Activated CD4-positive, alpha-beta T cell treated with anti-CD3 and anti-CD28 coated beads, Interleukin-2, amount 50 U/mL, for 16 hours (primary cell): Measurements from ENCODE around the gene LAMA3.
"Not testable (repeated sequence)": the region's sequence is repeated elsewhere in the genome, so short reads cannot be mapped to it uniquely, and the experiment has no call there.

Experiments
- DNase-seq: peaks from one replicate; pipeline ENCODE4 v3.0.0-alpha.2; 2020

LAMA3 gene

GRCh38 chr18:23704806-23705205 lies 15.6 kb downstream of the LAMA3 start:
- no peak for DNase-seq

GRCh38 chr18:23706971-23707640 lies 17.9 kb downstream of the LAMA3 start:
- no peak for DNase-seq

- no peak for DNase-seq
Observed at GRCh38 chr18:23710068-23710527, 20.8 kb downstream of the LAMA3 start.

- no peak for DNase-seq
Observed at GRCh38 chr18:23710946-23711345, 21.7 kb downstream of the LAMA3 start.

- DNase-seq: no peak
Observed at GRCh38 chr18:23711426-23711825, 22.2 kb downstream of the LAMA3 start.

GRCh38 chr18:23712445-23712844 lies 23.2 kb downstream of the LAMA3 start:
- DNase-seq: peak; percentile 25

- no peak for DNase-seq
Observed at GRCh38 chr18:23714576-23714975, 25.3 kb downstream of the LAMA3 start.

- not testable (repeated sequence) for DNase-seq
Observed at GRCh38 chr18:23716079-23716478, 26.8 kb downstream of the LAMA3 start.

- no peak for DNase-seq
Observed at GRCh38 chr18:23716516-23716915, 27.3 kb downstream of the LAMA3 start.

- no peak for DNase-seq
Observed at GRCh38 chr18:23716966-23717365, 27.7 kb downstream of the LAMA3 start.

GRCh38 chr18:23718243-23718720 lies 29.0 kb downstream of the LAMA3 start:
- DNase-seq: no peak

GRCh38 chr18:23718731-23719130 lies 29.5 kb downstream of the LAMA3 start:
- DNase-seq: no peak

- no peak for DNase-seq
Observed at GRCh38 chr18:23719634-23720201, 30.5 kb downstream of the LAMA3 start.

GRCh38 chr18:23721696-23722480 lies 32.6 kb downstream of the LAMA3 start:
- DNase-seq: no peak

GRCh38 chr18:23722646-23723045 lies 33.4 kb downstream of the LAMA3 start:
- no peak for DNase-seq

- DNase-seq: no peak
Observed at GRCh38 chr18:23723121-23723520, 33.9 kb downstream of the LAMA3 start.

- no peak for DNase-seq
Observed at GRCh38 chr18:23724681-23725080, 35.4 kb downstream of the LAMA3 start.

- no peak for DNase-seq
Observed at GRCh38 chr18:23725351-23725750, 36.1 kb downstream of the LAMA3 start.

- DNase-seq: no peak
Observed at GRCh38 chr18:23725827-23726661, 36.8 kb downstream of the LAMA3 start.

GRCh38 chr18:23727707-23728493 lies 38.6 kb downstream of the LAMA3 start:
- no peak for DNase-seq

- DNase-seq: no peak
Observed at GRCh38 chr18:23730857-23731256, 41.6 kb downstream of the LAMA3 start.

- DNase-seq: no peak
Observed at GRCh38 chr18:23731861-23732260, 42.6 kb downstream of the LAMA3 start.
